Tibial nerve (tissue), 3 donors: Measurements from ENCODE around the gene SAMSN1.

ENCODE experiments used
- CTCF ChIP-seq, 5 experiments: fragments of 200-600 bp in 3 of 5; fragments of 450-650 bp in 2 of 5; sonication (generic) in 3 of 5; IDR thresholded peaks; one replicate each; pipeline ENCODE4 v1.5.1; 2016 to 2019; ENCODE audit warnings: antibody characterized with exemption in 5 of 5, mild to moderate bottlenecking in 3 of 5, moderate library complexity in 2 of 5
- POLR2A ChIP-seq, 2 donors: fragments of 450-650 bp; IDR thresholded peaks; one replicate each; pipeline ENCODE4 v1.6.1; 2017; ENCODE audit warnings: antibody characterized with exemption in 2 of 2, mild to moderate bottlenecking in 2 of 2, moderate library complexity in 2 of 2

GRCh38 chr21:14542638-14543037, 3.5 kb downstream of the SAMSN1 start:
- TF ChIP-seq CTCF (IDR thresholded peaks at IDR 0.05) (no peak), POLR2A (IDR thresholded peaks at IDR 0.05) (no peak)
